PC-3 (cell line): ENCODE data around the gene MAGI1. TPM values are rescaled to one million over a fixed set of nuclear protein-coding genes. Genes with fewer than 3 reads are reported as not detected.
A peak's percentile ranks its signal among the peaks of the same experiment; 100 is the strongest.

Experiments
- ATAC-seq: fragments of 200-7000 bp; cut with Tn5 transposase; 2 replicates; pipeline ENCODE4 v1.9.1; 2020; ENCODE audit warnings: mild to moderate bottlenecking, moderate library complexity
- BruUV-seq: library from RNA; stranded (reverse); fragments of 400-500 nt; replicated peaks from 2 replicates; lab custom pipeline; 2021; lab: Mats Ljungman, UMichigan
- CTCF ChIA-PET: fragments of 300-600 bp; sonication (Branson Sonifier 250); formaldehyde crosslinking; loops from one replicate; lab custom pipeline; 2022; ENCODE audit warnings: antibody characterized with exemption; lab: Charles Lee
- POLR2A ChIA-PET: fragments of 300-600 bp; sonication (Branson Sonifier 250); formaldehyde crosslinking; loops from one replicate; lab custom pipeline; 2022; ENCODE audit warnings: antibody characterized with exemption; ENCODE audit not compliant: unreplicated experiment; lab: Charles Lee
- DNase-seq: peaks from one replicate; pipeline ENCODE4 v3.0.0-alpha.2; 2015
- H2AFZ ChIP-seq: fragments of 300-600 bp; sonication (generic); 2 replicates; pipeline ENCODE4 v1.6.0; 2016; ENCODE audit warnings: antibody characterized with exemption, low read length
- H3F3A ChIP-seq: fragments of 300-600 bp; sonication (generic); one replicate; pipeline ENCODE4 v1.6.0; 2017; ENCODE audit warnings: antibody characterized with exemption, low read length, control low read depth, mild to moderate bottlenecking; ENCODE audit not compliant: unreplicated experiment
- H3K27ac ChIP-seq: fragments of 300-600 bp; sonication (generic); 2 replicates; pipeline ENCODE4 v1.5.1; 2016; ENCODE audit warnings: mild to moderate bottlenecking, low read length
- H3K27me3 ChIP-seq: fragments of 300-600 bp; sonication (generic); 2 replicates; pipeline ENCODE4 v1.6.1; 2016; ENCODE audit warnings: low read length, mixed read lengths
- H3K36me3 ChIP-seq: fragments of 300-600 bp; sonication (generic); 2 replicates; pipeline ENCODE4 v1.6.1; 2016; ENCODE audit warnings: low read depth, mixed run types, low read length, mixed read lengths
- H3K4me1 ChIP-seq: fragments of 300-600 bp; sonication (generic); 2 replicates; pipeline ENCODE4 v1.5.1; 2016; ENCODE audit warnings: low read length; ENCODE audit not compliant: insufficient read depth
- H3K4me2 ChIP-seq: fragments of 300-600 bp; sonication (generic); 2 replicates; pipeline ENCODE4 v1.6.0; 2016; ENCODE audit warnings: low read length
- H3K4me3 ChIP-seq: fragments of 300-600 bp; sonication (generic); 2 replicates; pipeline ENCODE4 v1.5.1; 2016; ENCODE audit warnings: mild to moderate bottlenecking, low read length, mixed read lengths
- H3K79me2 ChIP-seq: fragments of 300-600 bp; sonication (generic); 2 replicates; pipeline ENCODE4 v1.6.1; 2017; ENCODE audit warnings: low read length, mixed read lengths
- H3K9ac ChIP-seq: fragments of 300-600 bp; sonication (generic); 2 replicates; pipeline ENCODE4 v1.6.0; 2016; ENCODE audit warnings: mild to moderate bottlenecking, low read length
- H3K9me2 ChIP-seq: fragments of 300-600 bp; sonication (generic); replicated peaks from 2 replicates; pipeline ENCODE4 v1.6.1; 2016; ENCODE audit warnings: mixed run types, low read length, mixed read lengths
- H3K9me3 ChIP-seq: fragments of 300-600 bp; sonication (generic); 2 replicates; pipeline ENCODE4 v1.6.1; 2016; ENCODE audit warnings: low read length, mixed read lengths
- H4K20me1 ChIP-seq: fragments of 300-600 bp; sonication (generic); 2 replicates; pipeline ENCODE4 v1.6.1; 2016; ENCODE audit warnings: low read length, mixed read lengths
- EZH2 ChIP-seq: fragments of 300-600 bp; sonication (generic); IDR thresholded peaks from one replicate; pipeline ENCODE4 v1.6.1; 2017; ENCODE audit warnings: antibody characterized with exemption, mild to moderate bottlenecking, low read length; ENCODE audit not compliant: unreplicated experiment
- EZH2phosphoT487 ChIP-seq: fragments of 300-600 bp; sonication (generic); IDR thresholded peaks from 2 replicates; pipeline ENCODE4 v1.6.1; 2018; ENCODE audit warnings: mild to moderate bottlenecking, antibody characterized with exemption, low read length, borderline replicate concordance
- intact Hi-C: fragments of 100-400 bp; cut with micrococcal nuclease; formaldehyde crosslinking; loops from 2 replicates; pipeline ENCODE4 v1.9.0; 2023
- total RNA-seq: library from RNA; depleted of rRNA; stranded (reverse); fragments of >200 nt; gene quantifications from 2 replicates; pipeline ENCODE4 v1.2.3, GENCODE V29; 2014
- TF ChIP-seq, protein P1 (sequence below): fragments of 300-600 bp; sonication (generic); conservative IDR thresholded peaks from 2 replicates; pipeline ENCODE4 v1.5.1; 2017; ENCODE audit warnings: antibody characterized with exemption, low read depth, mild to moderate bottlenecking, low read length

The MAGI1 gene
- total RNA-seq, 1 experiment from 2014 or later: 8.9 TPM

DNA sequence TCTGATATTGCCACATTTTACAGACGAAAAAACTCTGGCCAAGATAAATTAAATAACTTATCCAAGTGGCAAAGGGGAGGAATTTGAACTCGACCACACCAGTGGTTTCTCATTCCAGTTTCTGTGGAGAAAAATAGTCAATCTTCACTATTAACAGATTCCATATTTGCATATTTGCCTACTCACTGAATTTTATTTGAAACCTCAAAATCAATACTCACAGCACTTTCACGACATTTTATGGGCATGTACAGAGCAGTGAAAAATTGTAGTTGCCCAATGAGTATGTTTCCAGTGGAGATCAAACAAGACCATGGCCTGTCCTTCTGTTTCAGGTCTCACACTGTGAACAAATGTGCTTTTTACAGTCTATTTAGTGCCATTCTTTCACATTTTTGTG, 374.3 kb downstream of the MAGI1 start:
- Histone ChIP-seq H3K27me3 (no peaks in the 10 kb centered on the region), H3K9me3 (no peaks in the 10 kb centered on the region), H3K4me1 (peaks cover 20% of the 10 kb centered on the region; the same call in 1 of the 2 replicates), H3K27ac (no peak overlapping the region), H3K36me3 (no peaks in the 10 kb centered on the region), H2AFZ (no peak overlapping the region), H3K9me2 (no peaks in the 10 kb centered on the region), H3K9ac (no peak overlapping the region), H3K4me3 (no peak overlapping the region), H3K4me2 (no peak overlapping the region), H4K20me1 (no peaks in the 10 kb centered on the region), H3F3A (no peaks in the 10 kb centered on the region), H3K79me2 (no peaks in the 10 kb centered on the region)
- BruUV-seq: no TSS peak
- ATAC-seq: peak; percentile 37
- CTCF ChIA-PET: no interaction called here
- TF ChIP-seq EZH2 (no peak), EZH2phosphoT487 (no peak)
- TF ChIP-seq, protein P1, sequence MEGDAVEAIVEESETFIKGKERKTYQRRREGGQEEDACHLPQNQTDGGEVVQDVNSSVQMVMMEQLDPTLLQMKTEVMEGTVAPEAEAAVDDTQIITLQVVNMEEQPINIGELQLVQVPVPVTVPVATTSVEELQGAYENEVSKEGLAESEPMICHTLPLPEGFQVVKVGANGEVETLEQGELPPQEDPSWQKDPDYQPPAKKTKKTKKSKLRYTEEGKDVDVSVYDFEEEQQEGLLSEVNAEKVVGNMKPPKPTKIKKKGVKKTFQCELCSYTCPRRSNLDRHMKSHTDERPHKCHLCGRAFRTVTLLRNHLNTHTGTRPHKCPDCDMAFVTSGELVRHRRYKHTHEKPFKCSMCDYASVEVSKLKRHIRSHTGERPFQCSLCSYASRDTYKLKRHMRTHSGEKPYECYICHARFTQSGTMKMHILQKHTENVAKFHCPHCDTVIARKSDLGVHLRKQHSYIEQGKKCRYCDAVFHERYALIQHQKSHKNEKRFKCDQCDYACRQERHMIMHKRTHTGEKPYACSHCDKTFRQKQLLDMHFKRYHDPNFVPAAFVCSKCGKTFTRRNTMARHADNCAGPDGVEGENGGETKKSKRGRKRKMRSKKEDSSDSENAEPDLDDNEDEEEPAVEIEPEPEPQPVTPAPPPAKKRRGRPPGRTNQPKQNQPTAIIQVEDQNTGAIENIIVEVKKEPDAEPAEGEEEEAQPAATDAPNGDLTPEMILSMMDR: no peak
- POLR2A ChIA-PET: no interaction called here
- intact Hi-C loops: loop anchor here (10.0 kb wide), 1 partner anchor 90 kb away; no protein-coding TSS in a partner anchor
- no peak for DNase-seq

DNA sequence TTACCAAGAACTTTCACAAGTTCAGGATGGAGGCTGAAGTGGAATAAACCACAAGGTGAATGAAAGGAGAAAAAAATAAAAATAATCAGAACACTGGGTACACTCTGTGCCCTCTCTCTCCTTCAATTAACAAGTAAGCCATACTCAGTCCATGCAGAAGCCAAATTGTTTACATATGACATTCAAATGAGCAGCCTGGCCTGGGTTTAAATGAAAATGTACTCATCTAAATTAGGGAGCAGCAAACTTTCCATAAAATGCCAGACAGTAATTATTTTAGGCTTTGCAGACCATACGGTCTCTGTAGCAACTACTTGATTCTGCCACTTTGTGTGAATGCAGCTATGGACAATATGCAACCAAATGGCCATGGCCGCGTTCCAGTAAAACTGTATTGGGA, 376.6 kb downstream of the MAGI1 start:
- intact Hi-C loops: loop anchor here (10.0 kb wide), 1 partner anchor 87 kb away; no protein-coding TSS in a partner anchor
- no peaks in the 10 kb centered on the region for H3K36me3 ChIP-seq
- no peak overlapping the region for H3K4me2 ChIP-seq
- no peaks in the 10 kb centered on the region for H3K79me2 ChIP-seq
- H3K9me2 ChIP-seq: no peaks in the 10 kb centered on the region
- ChIA-PET POLR2A (no interaction called here), CTCF (no interaction called here)
- ATAC-seq (no peak), DNase-seq (no peak)
- H3K9me3 ChIP-seq: no peaks in the 10 kb centered on the region
- H3K27ac ChIP-seq: no peak overlapping the region
- no peak overlapping the region for H3K9ac ChIP-seq
- H3F3A ChIP-seq: no peaks in the 10 kb centered on the region
- no peak overlapping the region for H3K4me3 ChIP-seq
- no peak overlapping the region for H2AFZ ChIP-seq
- H4K20me1 ChIP-seq: no peaks in the 10 kb centered on the region
- BruUV-seq: no TSS peak
- H3K27me3 ChIP-seq: no peaks in the 10 kb centered on the region
- H3K4me1 ChIP-seq: peaks cover 20% of the 10 kb centered on the region; the same call in 1 of the 2 replicates
- TF ChIP-seq EZH2phosphoT487: no peak
- TF ChIP-seq EZH2: no peak
- TF ChIP-seq, protein P1: no peak

GRCh38 chr3:65660000-65660598, 378.6 kb downstream of the MAGI1 start:
- Histone ChIP-seq H3K9me3 (no peaks in the 10 kb centered on the region), H3K4me2 (no peak overlapping the region), H3F3A (no peaks in the 10 kb centered on the region), H3K4me1 (peaks cover 8% of the 10 kb centered on the region; the same call in 1 of the 2 replicates), H3K27me3 (no peaks in the 10 kb centered on the region), H3K36me3 (no peaks in the 10 kb centered on the region), H3K9ac (no peak overlapping the region), H3K9me2 (no peaks in the 10 kb centered on the region), H3K79me2 (no peaks in the 10 kb centered on the region), H3K27ac (no peak overlapping the region), H3K4me3 (no peak overlapping the region), H2AFZ (no peak overlapping the region), H4K20me1 (no peaks in the 10 kb centered on the region)
- ChIA-PET POLR2A (no interaction called here), CTCF (no interaction called here)
- no TSS peak for BruUV-seq
- intact Hi-C loops: loop anchor here (10.0 kb wide), 1 partner anchor 85 kb away; no protein-coding TSS in a partner anchor
- DNase-seq: peak; percentile 3
- TF ChIP-seq EZH2phosphoT487 (no peak), EZH2 (no peak)
- TF ChIP-seq, protein P1: no peak
- no peak for ATAC-seq
